Endothelial cell of umbilical vein (primary cell): ENCODE measurements around the gene TSPAN9. TPM values are rescaled to one million over a fixed set of nuclear protein-coding genes. Genes with fewer than 3 reads are reported as not detected.

Source experiments
- BruUV-seq: library from RNA; stranded (reverse); fragments of 400-500 nt; replicated peaks from 2 replicates; lab custom pipeline; 2021; lab: Mats Ljungman, UMichigan
- CTCF ChIA-PET: fragments of 300-600, 350-600 bp; sonication (Branson Sonifier 250); formaldehyde crosslinking; loops from one replicate; lab custom pipeline; 2021; ENCODE audit warnings: antibody characterized with exemption, inconsistent platforms; lab: Charles Lee
- POLR2A ChIA-PET: fragments of 300-600, 350-600 bp; sonication (Branson Sonifier 250); formaldehyde crosslinking; loops from one replicate; lab custom pipeline; 2021; ENCODE audit warnings: antibody characterized with exemption, inconsistent platforms; lab: Charles Lee
- DNase-seq: peaks from one replicate; pipeline ENCODE4 v3.0.0-alpha.2; 2011; ENCODE audit warnings: low read depth, low spot score
- FAIRE-seq: peaks from 2 replicates; lab custom pipeline; 2011; peaks lifted over from hg19 to GRCh38; lab: Jason Lieb, UNC
- H2AFZ ChIP-seq: 2 replicates; pipeline ENCODE4 v1.6.0; 2012; ENCODE audit warnings: low read depth, low read length, control low read depth, inconsistent platforms
- H3K27ac ChIP-seq: 2 replicates; pipeline ENCODE4 v1.5.1; 2011; ENCODE audit warnings: low read depth, mild to moderate bottlenecking, control low read depth, low read length, moderate library complexity; ENCODE audit not compliant: insufficient read depth
- H3K27me3 ChIP-seq, 2 experiments: 2 replicates each; pipeline versions ENCODE4 v1.6.0 to v1.6.1; 2011; ENCODE audit warnings: low read length in 2 of 2, mixed read lengths in 1 of 2; ENCODE audit not compliant: control insufficient read depth in 2 of 2, insufficient read depth in 2 of 2
- H3K36me3 ChIP-seq, 2 experiments: 2 replicates in 1 of 2; 3 replicates in 1 of 2; pipeline ENCODE4 v1.5.1; 2011; ENCODE audit warnings: low read length in 2 of 2, mild to moderate bottlenecking in 1 of 2, moderate library complexity in 1 of 2; ENCODE audit not compliant: control insufficient read depth in 2 of 2, insufficient read depth in 2 of 2; ENCODE audit errors: extremely low read depth in 1 of 2
- H3K4me1 ChIP-seq: 3 replicates; pipeline ENCODE4 v1.5.1; 2011; ENCODE audit warnings: mild to moderate bottlenecking, low read length; ENCODE audit not compliant: control insufficient read depth, insufficient read depth; ENCODE audit errors: extremely low read depth
- H3K4me2 ChIP-seq: 2 replicates; pipeline ENCODE4 v1.6.1; 2011; ENCODE audit warnings: low read length, control low read depth, mixed read lengths; ENCODE audit not compliant: insufficient read depth
- H3K4me3 ChIP-seq, 3 experiments: fragments of 200-600 bp in 1 of 3; sonication (generic), shearing (Covaris generic) in 1 of 3; replicated peaks in 1 of 3; 2 replicates each; pipeline ENCODE4 v1.5.1; 2011 to 2016; ENCODE audit warnings: control low read depth in 3 of 3, low read length in 3 of 3, mild to moderate bottlenecking in 2 of 3, inconsistent platforms in 1 of 3, low read depth in 1 of 3, moderate library complexity in 1 of 3; ENCODE audit not compliant: insufficient read depth in 1 of 3
- H3K79me2 ChIP-seq: 2 replicates; pipeline ENCODE4 v1.6.0; 2012; ENCODE audit warnings: low read length, inconsistent platforms; ENCODE audit not compliant: control insufficient read depth, insufficient read depth
- H3K9ac ChIP-seq: replicated peaks from 2 replicates; pipeline ENCODE3; 2011; ENCODE audit warnings: low read length, control low read depth; ENCODE audit not compliant: insufficient read depth; ENCODE audit errors: extremely low read depth
- H3K9me1 ChIP-seq: replicated peaks from 3 replicates; pipeline ENCODE4 v1.6.0; 2011; ENCODE audit warnings: mild to moderate bottlenecking, low read length; ENCODE audit not compliant: control insufficient read depth, insufficient read depth; ENCODE audit errors: extremely low read depth
- H3K9me3 ChIP-seq: replicated peaks from 2 replicates; pipeline ENCODE4 v1.5.1; 2012; ENCODE audit warnings: low read length, inconsistent platforms; ENCODE audit not compliant: control insufficient read depth, insufficient read depth
- H4K20me1 ChIP-seq: replicated peaks from 2 replicates; pipeline ENCODE3; 2011; ENCODE audit warnings: mild to moderate bottlenecking, low read length; ENCODE audit not compliant: control insufficient read depth, insufficient read depth; ENCODE audit errors: extremely low read depth
- EZH2 ChIP-seq: IDR thresholded peaks from 2 replicates; pipeline ENCODE4 v1.6.1; 2012; ENCODE audit warnings: borderline replicate concordance, low read depth, mild to moderate bottlenecking, moderate library complexity, low read length, inconsistent platforms; ENCODE audit not compliant: severe bottlenecking
- FOS ChIP-seq: IDR thresholded peaks from 2 replicates; pipeline ENCODE4 v1.6.1; 2011; ENCODE audit warnings: mild to moderate bottlenecking, low read length, moderate library complexity, borderline replicate concordance; ENCODE audit not compliant: insufficient read depth
- GATA2 ChIP-seq: IDR thresholded peaks from 2 replicates; pipeline ENCODE4 v1.7.0; 2011; ENCODE audit warnings: low read depth, mild to moderate bottlenecking, moderate library complexity, mixed read lengths, low read length; ENCODE audit not compliant: insufficient read length, insufficient read depth
- JUN ChIP-seq: IDR thresholded peaks from 2 replicates; pipeline ENCODE4 v1.6.1; 2011; ENCODE audit warnings: borderline replicate concordance, low read depth; ENCODE audit not compliant: insufficient read length, insufficient read depth
- MAX ChIP-seq: IDR thresholded peaks from 2 replicates; pipeline ENCODE4 v1.6.1; 2011; ENCODE audit not compliant: insufficient read depth, insufficient read length
- MYC ChIP-seq: IDR thresholded peaks from one replicate; pipeline ENCODE4 v1.6.1; 2011; ENCODE audit warnings: mild to moderate bottlenecking, low read depth, low read length
- POLR2A ChIP-seq: IDR thresholded peaks from 2 replicates; pipeline ENCODE4 v1.6.1; 2012; ENCODE audit warnings: low read depth, mild to moderate bottlenecking, control low read depth, low read length
- POLR2AphosphoS5 ChIP-seq: IDR thresholded peaks from 2 replicates; pipeline ENCODE4 v1.6.1; 2012; ENCODE audit warnings: low read depth, mild to moderate bottlenecking, control low read depth, low read length, moderate library complexity; ENCODE audit not compliant: insufficient read depth
- dilution Hi-C: fragments of 300-500 bp; cut with MboI; formaldehyde crosslinking; loops from one replicate; pipeline ENCODE4 v1.15.0; 2019; ENCODE audit warnings: low sequenced_read_pairs; ENCODE audit not compliant: extremely low pct_ligation_motif_present
- intact Hi-C: fragments of 100-400 bp; cut with micrococcal nuclease; formaldehyde crosslinking; loops from one replicate; pipeline ENCODE4 v1.10.0; 2022
- polyA plus RNA-seq, 4 experiments: library from polyadenylated mRNA; depleted of rRNA in 3 of 4; stranded (reverse) in 3 of 4; unstranded in 1 of 4; fragments of >200 nt; gene quantifications; 2 replicates each; pipeline versions ENCODE4 v1.2.1 to v1.2.3, GENCODE V29; 2011 to 2012; ENCODE audit warnings: missing spikeins in 1 of 4
- total RNA-seq: library from RNA; stranded (reverse); gene quantifications from 2 replicates; pipeline ENCODE4 v1.2.3, GENCODE V29; 2021
- TF ChIP-seq, protein P1 (sequence below), 2 donors: IDR thresholded peaks; 1 replicate in 1 of 2; 2 replicates in 1 of 2; pipeline ENCODE4 v1.5.1; 2011; ENCODE audit warnings: low read length in 2 of 2, mild to moderate bottlenecking in 2 of 2, moderate library complexity in 2 of 2, control low read depth in 1 of 2, inconsistent platforms in 1 of 2, low read depth in 1 of 2; ENCODE audit not compliant: insufficient read depth in 1 of 2; ENCODE audit errors: extremely low read depth in 1 of 2

TSPAN9 gene
- total and polyA plus RNA-seq, 2 donors (not counting 3 experiments of a cell fraction or from before 2014, with no cell fraction given), result 43.3 to 66.8 TPM

DNA sequence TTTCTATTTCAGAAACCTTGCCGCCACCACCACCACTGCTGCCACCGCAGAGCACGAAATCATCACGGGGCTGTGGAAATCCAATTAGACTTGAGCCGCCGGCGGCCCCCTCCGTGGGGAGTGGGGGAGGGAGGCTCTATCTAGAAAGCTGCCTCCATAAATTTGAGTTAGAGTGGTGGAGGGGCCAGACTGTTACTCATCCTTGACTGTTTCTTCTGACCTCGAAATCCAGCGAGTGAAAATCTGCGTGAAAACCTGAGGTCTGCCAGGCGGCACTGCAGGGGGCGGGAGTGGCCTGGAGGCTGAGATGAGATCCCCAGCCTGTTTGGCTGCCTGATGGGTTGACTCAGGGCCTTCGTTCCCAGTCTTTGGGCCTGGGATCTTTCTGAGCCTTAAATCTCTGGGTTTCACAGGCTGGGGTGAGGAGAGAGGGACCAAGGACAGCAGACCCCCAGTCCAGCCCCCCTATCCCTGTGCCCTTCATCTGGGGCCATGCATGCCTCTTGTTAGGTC is 29.9 kb downstream of the TSPAN9 start:
- no peaks in the 10 kb centered on the region for H3K9me3 ChIP-seq
- no peak overlapping the region for H2AFZ ChIP-seq
- intact Hi-C loops, result no loop called here
- ChIA-PET CTCF (no interaction called here), POLR2A (no interaction called here)
- dilution Hi-C loops, result no loop called here
- FAIRE-seq (no peak), DNase-seq (no peak)
- H3K27ac ChIP-seq, result no peak overlapping the region
- no peak overlapping the region for H3K4me3 ChIP-seq
- no TSS peak for BruUV-seq
- no peaks in the 10 kb centered on the region for H3K9me1 ChIP-seq
- no peaks in the 10 kb centered on the region for H3K27me3 ChIP-seq
- no peak overlapping the region for H3K4me2 ChIP-seq
- peaks cover 0 to 3% of the 10 kb centered on the region in 2 experiments for H3K36me3 ChIP-seq
- H3K4me1 ChIP-seq, result no peaks in the 10 kb centered on the region
- no peak overlapping the region for H3K9ac ChIP-seq
- no peaks in the 10 kb centered on the region for H4K20me1 ChIP-seq
- TF ChIP-seq, protein P1, sequence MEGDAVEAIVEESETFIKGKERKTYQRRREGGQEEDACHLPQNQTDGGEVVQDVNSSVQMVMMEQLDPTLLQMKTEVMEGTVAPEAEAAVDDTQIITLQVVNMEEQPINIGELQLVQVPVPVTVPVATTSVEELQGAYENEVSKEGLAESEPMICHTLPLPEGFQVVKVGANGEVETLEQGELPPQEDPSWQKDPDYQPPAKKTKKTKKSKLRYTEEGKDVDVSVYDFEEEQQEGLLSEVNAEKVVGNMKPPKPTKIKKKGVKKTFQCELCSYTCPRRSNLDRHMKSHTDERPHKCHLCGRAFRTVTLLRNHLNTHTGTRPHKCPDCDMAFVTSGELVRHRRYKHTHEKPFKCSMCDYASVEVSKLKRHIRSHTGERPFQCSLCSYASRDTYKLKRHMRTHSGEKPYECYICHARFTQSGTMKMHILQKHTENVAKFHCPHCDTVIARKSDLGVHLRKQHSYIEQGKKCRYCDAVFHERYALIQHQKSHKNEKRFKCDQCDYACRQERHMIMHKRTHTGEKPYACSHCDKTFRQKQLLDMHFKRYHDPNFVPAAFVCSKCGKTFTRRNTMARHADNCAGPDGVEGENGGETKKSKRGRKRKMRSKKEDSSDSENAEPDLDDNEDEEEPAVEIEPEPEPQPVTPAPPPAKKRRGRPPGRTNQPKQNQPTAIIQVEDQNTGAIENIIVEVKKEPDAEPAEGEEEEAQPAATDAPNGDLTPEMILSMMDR (IDR thresholded peaks at IDR 0.05; ENCODE audit: extremely low read depth in 1 of 2, insufficient read depth in 1 of 2, low read depth in 1 of 2, low read length in 2 of 2), result no peak
- TF ChIP-seq FOS, result no peak
- no peak for TF ChIP-seq EZH2
- TF ChIP-seq JUN, result no peak
- H3K79me2 ChIP-seq, result no peaks in the 10 kb centered on the region

DNA sequence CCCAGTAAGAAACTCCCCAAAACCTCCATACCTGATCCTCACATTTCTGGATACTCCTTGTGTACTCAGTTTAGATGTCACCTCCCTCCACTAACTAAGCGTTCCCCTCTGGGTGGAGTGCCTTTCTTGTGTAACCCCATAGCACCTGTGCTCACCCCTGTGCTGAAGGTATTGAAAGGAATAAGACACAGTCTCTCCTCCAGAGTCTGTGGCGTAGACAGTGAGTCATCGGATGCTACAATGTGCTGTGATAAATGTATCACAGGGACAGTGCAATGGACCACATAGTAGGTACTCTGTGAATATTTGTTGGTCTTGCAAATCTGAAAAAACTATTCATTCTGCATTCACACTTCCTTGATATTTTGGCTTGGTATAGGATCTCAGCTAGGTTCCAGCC is 30.8 kb downstream of the TSPAN9 start:
- BruUV-seq, result no TSS peak
- no peak overlapping the region for H2AFZ ChIP-seq
- peaks cover 0 to 3% of the 10 kb centered on the region in 2 experiments for H3K36me3 ChIP-seq
- H3K79me2 ChIP-seq, result no peaks in the 10 kb centered on the region
- H3K4me3 ChIP-seq, result no peak overlapping the region
- no peaks in the 10 kb centered on the region for H3K9me3 ChIP-seq
- dilution Hi-C loops, result no loop called here
- FAIRE-seq, result no peak
- ChIA-PET CTCF (no interaction called here), POLR2A (no interaction called here)
- H3K4me2 ChIP-seq, result no peak overlapping the region
- no peak for DNase-seq
- intact Hi-C loops, result no loop called here
- H3K9ac ChIP-seq, result no peak overlapping the region
- TF ChIP-seq MYC, result no peak
- TF ChIP-seq JUN, result no peak
- TF ChIP-seq POLR2AphosphoS5, result no peak
- TF ChIP-seq POLR2A, result no peak
- TF ChIP-seq MAX, result no peak
- no peak for TF ChIP-seq GATA2
- TF ChIP-seq, protein P1 (IDR thresholded peaks at IDR 0.05; ENCODE audit: extremely low read depth in 1 of 2, insufficient read depth in 1 of 2, low read depth in 1 of 2, low read length in 2 of 2), result no peak
- TF ChIP-seq EZH2, result no peak
- TF ChIP-seq FOS, result no peak
- no peaks in the 10 kb centered on the region for H3K9me1 ChIP-seq
- no peak overlapping the region for H3K27ac ChIP-seq
- no peaks in the 10 kb centered on the region for H4K20me1 ChIP-seq
- H3K27me3 ChIP-seq, result no peaks in the 10 kb centered on the region
- no peaks in the 10 kb centered on the region for H3K4me1 ChIP-seq
